Mucosa of rectum (tissue), 2 donors: Measurements from ENCODE around the gene RGS5.

ENCODE experiments used
- H3K27ac ChIP-seq, 2 donors: one replicate each; pipeline ENCODE4 v1.7.0; 2013; ENCODE audit warnings: inconsistent platforms in 2 of 2, low read depth in 2 of 2, low read length in 2 of 2
- H3K27me3 ChIP-seq, 2 donors: one replicate each; pipeline ENCODE4 v1.7.0; 2013; ENCODE audit warnings: low read length in 2 of 2; ENCODE audit not compliant: control insufficient read depth in 2 of 2, insufficient read depth in 2 of 2
- H3K36me3 ChIP-seq, 2 donors: one replicate each; pipeline ENCODE4 v1.7.0; 2013; ENCODE audit warnings: low read length in 2 of 2; ENCODE audit not compliant: control insufficient read depth in 2 of 2, insufficient read depth in 2 of 2
- H3K4me1 ChIP-seq, 2 donors: one replicate each; pipeline ENCODE4 v1.7.0; 2013; ENCODE audit warnings: low read length in 2 of 2, mild to moderate bottlenecking in 1 of 2; ENCODE audit not compliant: control insufficient read depth in 2 of 2, insufficient read depth in 2 of 2
- H3K4me3 ChIP-seq, 2 donors: one replicate each; pipeline ENCODE4 v1.7.0; 2013; ENCODE audit warnings: low read length in 2 of 2
- H3K9ac ChIP-seq, 2 donors: one replicate each; pipeline ENCODE4 v1.7.0; 2013; ENCODE audit warnings: low read length in 2 of 2, low read depth in 1 of 2, mild to moderate bottlenecking in 1 of 2
- H3K9me3 ChIP-seq, 2 donors: one replicate each; pipeline ENCODE4 v1.7.0; 2013; ENCODE audit warnings: low read length in 2 of 2; ENCODE audit not compliant: control insufficient read depth in 2 of 2
- donor health status: healthy.
- donor health status: Normal muscosa, but diverticular disease.

Gene RGS5

GRCh38 chr1:163187849-163188248 is 14.9 kb downstream of the RGS5 start:
- Histone ChIP-seq H3K9me3 (no peaks in the 10 kb centered on the region), H3K4me3 (no peak overlapping the region), H3K27me3 (peaks cover 0 to 1% of the 10 kb centered on the region in 2 donors), H3K4me1 (no peaks in the 10 kb centered on the region), H3K27ac (no peak overlapping the region), H3K36me3 (no peaks in the 10 kb centered on the region), H3K9ac (no peak overlapping the region)

DNA sequence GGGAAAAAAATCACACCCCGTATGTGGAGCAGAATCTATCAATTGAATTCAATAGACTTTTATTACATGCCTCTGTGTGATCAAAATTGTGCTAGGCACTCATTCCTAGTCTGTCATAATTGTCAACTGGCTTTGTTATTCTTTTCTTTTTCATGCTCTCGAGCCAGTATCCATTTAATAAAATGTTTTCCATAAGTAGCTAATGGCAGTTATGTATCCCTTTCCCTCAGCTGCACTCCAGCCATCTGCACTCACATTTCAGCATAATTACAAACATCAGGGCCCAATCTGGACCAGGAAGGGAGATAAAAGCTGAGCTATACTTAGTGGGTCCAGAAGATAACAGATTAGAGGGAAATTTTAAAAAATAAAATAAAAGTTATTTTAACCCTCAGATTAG is 15.9 kb downstream of the RGS5 start:
- H3K4me1 ChIP-seq: no peaks in the 10 kb centered on the region

DNA sequence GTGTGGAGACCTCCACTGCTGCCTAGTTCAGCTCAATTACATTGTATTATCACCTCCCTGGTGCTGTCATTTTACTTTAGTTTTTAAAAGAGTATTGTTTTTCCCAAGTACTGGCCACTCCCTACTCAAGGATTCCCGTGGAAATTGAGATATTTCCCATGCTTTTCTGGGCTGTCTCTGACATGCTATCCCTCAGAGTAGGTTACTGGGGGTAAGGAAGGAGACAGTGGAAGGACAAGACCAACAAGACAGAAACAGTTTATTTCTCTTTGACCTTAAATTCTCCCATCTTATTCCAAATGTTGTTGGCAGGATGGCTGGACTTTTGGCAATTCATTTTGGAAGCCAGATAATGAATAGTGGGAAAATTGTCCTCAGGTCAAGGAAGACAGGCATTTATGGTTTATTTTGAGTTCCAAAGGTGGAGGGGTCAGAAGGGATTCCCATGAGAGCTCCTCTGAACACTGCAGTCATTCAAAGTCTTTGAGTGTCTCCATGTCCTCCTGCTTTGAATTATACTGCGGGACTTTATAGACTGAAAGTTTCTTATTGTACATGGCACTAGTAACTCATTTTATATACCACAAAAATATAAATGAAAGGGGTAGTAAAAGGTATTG is 20.3 kb downstream of the RGS5 start:
- no peak overlapping the region for H3K27ac ChIP-seq
- H3K4me1 ChIP-seq: no peaks in the 10 kb centered on the region
- no peaks in the 10 kb centered on the region for H3K36me3 ChIP-seq
- no peak overlapping the region for H3K9ac ChIP-seq
- H3K4me3 ChIP-seq: no peak overlapping the region
- H3K27me3 ChIP-seq: no peaks in the 10 kb centered on the region
- no peaks in the 10 kb centered on the region for H3K9me3 ChIP-seq

More for the DNA sequence above, 15.9 kb downstream of the RGS5 start:
- H3K4me3 ChIP-seq: no peak overlapping the region
- no peak overlapping the region for H3K9ac ChIP-seq
- peaks cover 0 to 1% of the 10 kb centered on the region in 2 donors for H3K27me3 ChIP-seq
- no peak overlapping the region for H3K27ac ChIP-seq
- H3K36me3 ChIP-seq: no peaks in the 10 kb centered on the region
- no peaks in the 10 kb centered on the region for H3K9me3 ChIP-seq

GRCh38 chr1:163178628-163179027 is 24.1 kb downstream of the RGS5 start:
- Histone ChIP-seq H3K4me3 (no peak overlapping the region), H3K27ac (no peak overlapping the region), H3K27me3 (no peaks in the 10 kb centered on the region), H3K9me3 (no peaks in the 10 kb centered on the region), H3K4me1 (no peaks in the 10 kb centered on the region), H3K9ac (no peak overlapping the region), H3K36me3 (no peaks in the 10 kb centered on the region)

DNA sequence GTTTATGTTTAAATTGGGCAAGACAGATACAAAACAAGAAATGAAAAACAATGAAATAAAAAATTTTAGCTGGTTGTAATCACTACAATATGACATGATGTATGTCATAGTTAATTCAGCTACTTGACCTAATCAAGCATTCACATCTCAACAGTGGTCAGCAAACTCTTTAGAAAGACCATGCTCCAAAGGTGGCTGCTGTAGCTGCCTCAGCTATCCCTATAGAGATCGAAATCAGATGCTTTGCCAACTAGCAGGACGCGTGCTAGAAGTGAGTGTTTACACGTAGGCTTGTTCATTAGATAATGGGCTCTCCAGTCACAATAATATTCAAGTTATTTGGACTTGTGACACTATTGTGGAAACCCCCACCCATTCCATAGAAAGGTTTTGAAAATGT is 25.9 kb downstream of the RGS5 start:
- no peak overlapping the region for H3K4me3 ChIP-seq
- H3K36me3 ChIP-seq: no peaks in the 10 kb centered on the region
- H3K27me3 ChIP-seq: no peaks in the 10 kb centered on the region
- H3K4me1 ChIP-seq: no peaks in the 10 kb centered on the region
- no peak overlapping the region for H3K9ac ChIP-seq
- H3K9me3 ChIP-seq: no peaks in the 10 kb centered on the region
- H3K27ac ChIP-seq: no peak overlapping the region

DNA sequence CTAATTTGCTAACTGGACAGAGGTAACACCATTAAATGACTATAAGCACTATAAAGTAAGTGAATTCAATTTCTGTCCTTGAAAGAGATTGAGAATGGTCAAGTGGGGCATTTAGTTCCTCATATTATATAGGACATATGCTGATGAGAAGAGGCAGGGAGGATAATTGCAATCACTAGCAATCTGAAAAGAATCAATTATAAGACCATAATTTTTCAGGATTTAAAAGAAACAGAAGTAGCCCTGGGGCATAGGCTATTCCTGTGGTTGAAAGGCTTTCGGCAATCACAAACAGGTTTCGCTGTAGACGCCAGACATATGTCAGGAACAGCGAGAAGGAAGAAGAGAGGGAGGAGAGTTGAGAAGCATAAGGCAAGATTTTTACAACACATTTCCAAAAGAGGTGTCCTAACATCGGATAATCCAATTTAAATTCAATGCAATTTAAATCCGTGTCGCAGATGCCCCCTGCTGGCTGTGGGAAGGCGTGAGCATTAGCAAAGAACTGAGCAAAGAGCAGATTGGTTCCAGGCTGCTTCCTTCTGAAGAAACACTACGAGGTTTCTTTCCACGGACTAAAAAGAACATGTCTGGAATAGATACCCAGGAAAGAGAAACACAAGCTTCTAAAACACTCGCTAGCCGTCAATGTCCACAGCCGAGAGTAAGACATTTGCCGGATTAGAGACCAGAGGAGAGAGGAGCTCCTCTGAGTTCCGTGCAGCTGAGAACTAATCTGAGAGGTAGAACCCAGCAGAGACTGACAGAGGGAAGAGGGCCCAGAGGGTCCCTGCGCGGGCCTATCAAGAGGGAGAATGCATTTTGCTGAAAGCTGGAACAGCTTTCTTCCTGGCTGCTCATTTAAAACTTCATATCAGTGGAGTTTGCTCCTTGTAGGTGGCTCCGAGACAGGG is 27.9 kb downstream of the RGS5 start:
- Histone ChIP-seq H3K9ac (no peak overlapping the region), H3K4me1 (no peaks in the 10 kb centered on the region), H3K36me3 (no peaks in the 10 kb centered on the region), H3K27me3 (no peaks in the 10 kb centered on the region), H3K9me3 (no peaks in the 10 kb centered on the region), H3K4me3 (no peak overlapping the region), H3K27ac (no peak overlapping the region)

GRCh38 chr1:163173121-163173520 is 29.6 kb downstream of the RGS5 start:
- Histone ChIP-seq H3K27ac (no peak overlapping the region), H3K36me3 (no peaks in the 10 kb centered on the region), H3K4me3 (no peak overlapping the region), H3K9me3 (no peaks in the 10 kb centered on the region), H3K4me1 (no peaks in the 10 kb centered on the region), H3K27me3 (no peaks in the 10 kb centered on the region), H3K9ac (no peak overlapping the region)

- Histone ChIP-seq H3K27me3 (no peaks in the 10 kb centered on the region), H3K9ac (no peak overlapping the region), H3K9me3 (no peaks in the 10 kb centered on the region), H3K4me1 (no peaks in the 10 kb centered on the region), H3K27ac (no peak overlapping the region), H3K36me3 (no peaks in the 10 kb centered on the region), H3K4me3 (no peak overlapping the region)
Measured at GRCh38 chr1:163172596-163172995, 30.1 kb downstream of the RGS5 start.

GRCh38 chr1:163171826-163172225 is 30.9 kb downstream of the RGS5 start:
- H3K9me3 ChIP-seq: no peaks in the 10 kb centered on the region
- H3K36me3 ChIP-seq: no peaks in the 10 kb centered on the region
- H3K9ac ChIP-seq: no peak overlapping the region
- no peaks in the 10 kb centered on the region for H3K27me3 ChIP-seq
- no peak overlapping the region for H3K4me3 ChIP-seq
- no peaks in the 10 kb centered on the region for H3K4me1 ChIP-seq
- no peak overlapping the region for H3K27ac ChIP-seq

- Histone ChIP-seq H3K36me3 (no peaks in the 10 kb centered on the region), H3K9me3 (no peaks in the 10 kb centered on the region), H3K27ac (no peak overlapping the region), H3K4me3 (no peak overlapping the region), H3K9ac (no peak overlapping the region), H3K4me1 (no peaks in the 10 kb centered on the region), H3K27me3 (no peaks in the 10 kb centered on the region)
Measured at GRCh38 chr1:163170975-163171676, 31.6 kb downstream of the RGS5 start.
